Neural cell (in vitro differentiated cells): Measurements from ENCODE around the gene COTL1. TPM values are rescaled to one million over a fixed set of nuclear protein-coding genes. Genes with fewer than 3 reads are reported as not detected.

Experiments
- H2AFZ ChIP-seq: fragments of 200-600, 300-800 bp; sonication (generic), shearing (Covaris generic); 2 replicates; pipeline ENCODE4 v1.6.0; 2014; ENCODE audit warnings: low read depth, mild to moderate bottlenecking, antibody characterized with exemption, low read length, moderate library complexity
- H3F3A ChIP-seq: fragments of 200-600 bp; shearing (Covaris generic); 2 replicates; pipeline ENCODE4 v1.6.1; 2016; ENCODE audit warnings: mild to moderate bottlenecking, moderate library complexity, mixed read lengths, antibody characterized with exemption, low read length; ENCODE audit not compliant: insufficient read depth, poor library complexity, severe bottlenecking
- H3K27ac ChIP-seq: fragments of 200-600, 300-800 bp; sonication (generic), shearing (Covaris generic); 2 replicates; pipeline ENCODE4 v1.5.1; 2014; ENCODE audit warnings: mild to moderate bottlenecking, low read length, moderate library complexity
- H3K27me3 ChIP-seq: fragments of 300-800, 200-600 bp; sonication (generic), shearing (Covaris generic); 2 replicates; pipeline ENCODE4 v1.6.0; 2014; ENCODE audit warnings: mild to moderate bottlenecking, low read depth, low read length, moderate library complexity; ENCODE audit not compliant: insufficient read depth
- H3K36me3 ChIP-seq: fragments of 300-800, 200-600 bp; sonication (generic), shearing (Covaris generic); 2 replicates; pipeline ENCODE4 v1.5.1; 2014; ENCODE audit warnings: mild to moderate bottlenecking, antibody characterized with exemption, low read length, moderate library complexity; ENCODE audit not compliant: insufficient read depth
- H3K4me2 ChIP-seq: fragments of 300-800, 200-600 bp; sonication (generic), shearing (Covaris generic); 2 replicates; pipeline ENCODE4 v1.6.0; 2014; ENCODE audit warnings: mild to moderate bottlenecking, low read length
- H3K4me3 ChIP-seq: fragments of 300-800, 200-600 bp; sonication (generic), shearing (Covaris generic); 2 replicates; pipeline ENCODE4 v1.5.1; 2014; ENCODE audit warnings: mild to moderate bottlenecking, low read length, moderate library complexity
- H3K79me2 ChIP-seq: fragments of 200-600 bp; shearing (Covaris generic); replicated peaks from 2 replicates; pipeline ENCODE4 v1.6.0; 2014; ENCODE audit warnings: mild to moderate bottlenecking, low read length, moderate library complexity; ENCODE audit not compliant: insufficient read depth
- H3K9ac ChIP-seq: fragments of 300-800, 200-600 bp; sonication (generic), shearing (Covaris generic); 2 replicates; pipeline ENCODE4 v1.6.1; 2016; ENCODE audit warnings: mild to moderate bottlenecking, low read length, mixed read lengths
- H3K9me2 ChIP-seq: fragments of 200-600 bp; shearing (Covaris generic); 2 replicates; pipeline ENCODE4 v1.6.1; 2016; ENCODE audit warnings: mild to moderate bottlenecking, low read length, mixed read lengths; ENCODE audit not compliant: insufficient read depth
- H3K9me3 ChIP-seq: fragments of 200-600, 300-800 bp; sonication (generic), shearing (Covaris generic); 2 replicates; pipeline ENCODE4 v1.6.1; 2016; ENCODE audit warnings: mild to moderate bottlenecking, mixed run types, low read length, moderate library complexity, mixed read lengths
- H4K20me1 ChIP-seq: fragments of 200-600 bp; shearing (Covaris generic); 2 replicates; pipeline ENCODE4 v1.6.1; 2016; ENCODE audit warnings: mild to moderate bottlenecking, mixed run types; ENCODE audit not compliant: insufficient read depth
- CTCF ChIP-seq: fragments of 450-650 bp; IDR thresholded peaks from 2 replicates; pipeline ENCODE4 v1.5.1; 2014; ENCODE audit warnings: antibody characterized with exemption, mild to moderate bottlenecking, moderate library complexity; ENCODE audit not compliant: poor library complexity, severe bottlenecking
- EP300 ChIP-seq: fragments of 450-650 bp; conservative IDR thresholded peaks from 2 replicates; pipeline ENCODE4 v1.6.1; 2014; ENCODE audit warnings: antibody characterized with exemption, mild to moderate bottlenecking, moderate library complexity; ENCODE audit not compliant: poor library complexity, severe bottlenecking
- EZH2 ChIP-seq: fragments of 200-600, 300-800 bp; shearing (Covaris generic), sonication (generic); IDR thresholded peaks from 2 replicates; pipeline ENCODE4 v1.6.1; 2014; ENCODE audit warnings: antibody characterized with exemption, low read length, borderline replicate concordance, mild to moderate bottlenecking; ENCODE audit not compliant: insufficient read depth, poor library complexity, severe bottlenecking
- MXI1 ChIP-seq: fragments of 450-650 bp; conservative IDR thresholded peaks from 2 replicates; pipeline ENCODE4 v1.6.1; 2014; ENCODE audit warnings: antibody characterized with exemption, mild to moderate bottlenecking; ENCODE audit not compliant: poor library complexity, severe bottlenecking
- POLR2AphosphoS5 ChIP-seq: IDR thresholded peaks from 2 replicates; pipeline ENCODE4 v1.6.1; 2012
- RAD21 ChIP-seq: fragments of 450-650 bp; conservative IDR thresholded peaks from 2 replicates; pipeline ENCODE4 v1.6.1; 2014; ENCODE audit warnings: antibody characterized with exemption, mild to moderate bottlenecking, moderate library complexity
- REST ChIP-seq: IDR thresholded peaks from 2 replicates; pipeline ENCODE4 v1.6.1; 2012; ENCODE audit warnings: borderline replicate concordance
- SMC3 ChIP-seq: fragments of 450-650 bp; conservative IDR thresholded peaks from 2 replicates; pipeline ENCODE4 v1.6.1; 2014; ENCODE audit warnings: antibody characterized with exemption, mild to moderate bottlenecking, moderate library complexity; ENCODE audit not compliant: poor library complexity
- TAF1 ChIP-seq: IDR thresholded peaks from 2 replicates; pipeline ENCODE4 v1.6.1; 2012; ENCODE audit warnings: low read depth
- polyA plus RNA-seq: library from polyadenylated mRNA; depleted of rRNA; stranded (reverse); fragments of >200 nt; gene quantifications from 2 replicates; pipeline ENCODE4 v1.2.3, GENCODE V29; 2014

Gene COTL1
- polyA plus RNA-seq, 1 donor from 2014 or later, result 86.6 TPM

GRCh38 chr16:84604477-84605013, 13.3 kb downstream of the COTL1 start (continued):
- TF ChIP-seq CTCF (no peak), POLR2AphosphoS5 (no peak), SMC3 (no peak), TAF1 (no peak)

GRCh38 chr16:84603940-84604339, 13.9 kb downstream of the COTL1 start:
- no peaks in the 10 kb centered on the region for H3F3A ChIP-seq

More at GRCh38 chr16:84603940-84604339, 13.9 kb downstream of the COTL1 start:
- peaks cover 3% of the 10 kb centered on the region for H3K9me3 ChIP-seq
- no peak overlapping the region for H3K9ac ChIP-seq
- TF ChIP-seq POLR2AphosphoS5, result no peak
- no peak for TF ChIP-seq RAD21
- no peak for TF ChIP-seq TAF1
- TF ChIP-seq MXI1, result no peak
- TF ChIP-seq REST, result no peak
- TF ChIP-seq EP300, result no peak
- TF ChIP-seq EZH2, result no peak
- TF ChIP-seq SMC3, result no peak
- no peak for TF ChIP-seq CTCF
- H3K4me3 ChIP-seq, result no peak overlapping the region
- no peak overlapping the region for H3K27ac ChIP-seq
- peaks cover 8% of the 10 kb centered on the region for H3K79me2 ChIP-seq
- H3K9me2 ChIP-seq, result no peaks in the 10 kb centered on the region
- no peaks in the 10 kb centered on the region for H3K36me3 ChIP-seq
- no peak overlapping the region for H2AFZ ChIP-seq
- H3K27me3 ChIP-seq, result no peaks in the 10 kb centered on the region
- no peaks in the 10 kb centered on the region for H4K20me1 ChIP-seq
- no peak overlapping the region for H3K4me2 ChIP-seq
